ENCODE measurements around the gene FOXO3. TPM values are rescaled to one million over a fixed set of nuclear protein-coding genes. Genes with fewer than 3 reads are reported as not detected.
"Not testable (repeated sequence)": the region's sequence is repeated elsewhere in the genome, so short reads cannot be mapped to it uniquely, and the experiment has no call there.

FOXO3 gene
- total RNA-seq, 1 donor from 2014 or later: 37.3 TPM

GRCh38 chr6:108559097-108559883, 1.4 kb upstream of the FOXO3 start:
- Mint-ChIP-seq H3K4me3 (ENCODE audit: unreplicated experiment) (peak overlapping the region; percentile 90), H3K9me3 (ENCODE audit: unreplicated experiment) (no peaks in the 10 kb centered on the region), H3K27ac (ENCODE audit: unreplicated experiment) (peak overlapping the region; percentile 84), H3K27me3 (ENCODE audit: low read depth, unreplicated experiment) (peaks cover 20% of the 10 kb centered on the region), H3K4me1 (ENCODE audit: low read depth, unreplicated experiment) (peaks cover 10% of the 10 kb centered on the region), H3K36me3 (ENCODE audit: low read depth, unreplicated experiment) (no peaks in the 10 kb centered on the region)
- TF ChIP-seq EZH2 (IDR thresholded peaks at IDR 0.05; ENCODE audit: insufficient read depth, low read length): no peak
- no peak for TF ChIP-seq CTCF (IDR thresholded peaks at IDR 0.05; ENCODE audit: insufficient read depth, low read depth, low read length)
- H3K27ac ChIP-seq (ENCODE audit: low read depth, low read length): peak overlapping the region; percentile 86
- FAIRE-seq (no peak), DNase-seq (ENCODE audit: low read depth) (peak; percentile 70)
- peak overlapping the region; percentile 99 for H3K4me2 ChIP-seq (ENCODE audit: low read length)
- peak overlapping the region; percentile 95 for H3K4me3 ChIP-seq (ENCODE audit: insufficient read depth, low read depth, low read length)
- peaks cover 6% of the 10 kb centered on the region for H3K27me3 ChIP-seq (ENCODE audit: insufficient read depth, low read length)
- no peaks in the 10 kb centered on the region for H3K9me3 ChIP-seq (ENCODE audit: insufficient read depth, low read depth, low read length)
- H4K20me1 ChIP-seq (ENCODE audit: insufficient read depth, low read length): peaks cover 20% of the 10 kb centered on the region
- H3K4me1 ChIP-seq (ENCODE audit: insufficient read depth, low read length): peaks cover 22% of the 10 kb centered on the region
- peak overlapping the region; percentile 91 for H2AFZ ChIP-seq (ENCODE audit: low read depth, low read length)
- peaks cover 25% of the 10 kb centered on the region for H3K79me2 ChIP-seq (ENCODE audit: insufficient read depth, low read length)
- H3K36me3 ChIP-seq (ENCODE audit: insufficient read depth, low read length): no peaks in the 10 kb centered on the region
- peak overlapping the region; percentile 89 for H3K9ac ChIP-seq (ENCODE audit: low read length)

- peak overlapping the region; percentile 86 for H3K27ac ChIP-seq (ENCODE audit: low read depth, low read length)
- TF ChIP-seq EZH2 (IDR thresholded peaks at IDR 0.05; ENCODE audit: insufficient read depth, low read length) (no peak), CTCF (IDR thresholded peaks at IDR 0.05; ENCODE audit: insufficient read depth, low read depth, low read length) (no peak)
- peak; percentile 78 for DNase-seq (ENCODE audit: low read depth)
Observed at GRCh38 chr6:108559884-108560462, 744 bp upstream of the FOXO3 start.

GRCh38 chr6:108561309-108561647, 561 bp downstream of the FOXO3 start:
- H3K27ac ChIP-seq (ENCODE audit: low read depth, low read length): peak overlapping the region; percentile 77
- H3K36me3 ChIP-seq (ENCODE audit: insufficient read depth, low read length); H3K4me3 Mint-ChIP-seq (ENCODE audit: unreplicated experiment); H3K27me3 Mint-ChIP-seq (ENCODE audit: low read depth, unreplicated experiment); H3K9me3 ChIP-seq (ENCODE audit: insufficient read depth, low read depth, low read length); H3K27ac Mint-ChIP-seq (ENCODE audit: unreplicated experiment); H3K27me3 ChIP-seq (ENCODE audit: insufficient read depth, low read length); DNase-seq (ENCODE audit: low read depth); H3K36me3 Mint-ChIP-seq (ENCODE audit: low read depth, unreplicated experiment); H2AFZ ChIP-seq (ENCODE audit: low read depth, low read length); H3K9me3 Mint-ChIP-seq (ENCODE audit: unreplicated experiment); FAIRE-seq: not testable (repeated sequence)
- H3K4me1 ChIP-seq (ENCODE audit: insufficient read depth, low read length): peaks cover 40% of the 10 kb centered on the region
- peaks cover 42% of the 10 kb centered on the region for H3K79me2 ChIP-seq (ENCODE audit: insufficient read depth, low read length)
- peaks cover 26% of the 10 kb centered on the region for H3K4me1 Mint-ChIP-seq (ENCODE audit: low read depth, unreplicated experiment)
- H3K4me3 ChIP-seq (ENCODE audit: insufficient read depth, low read depth, low read length): peak overlapping the region; percentile 95
- H3K4me2 ChIP-seq (ENCODE audit: low read length): peak overlapping the region; percentile 99
- peak overlapping the region; percentile 89 for H3K9ac ChIP-seq (ENCODE audit: low read length)
- H4K20me1 ChIP-seq (ENCODE audit: insufficient read depth, low read length): peaks cover 20% of the 10 kb centered on the region

More at GRCh38 chr6:108559884-108560462, 744 bp upstream of the FOXO3 start:
- Histone ChIP-seq H3K36me3 (ENCODE audit: insufficient read depth, low read length) (no peaks in the 10 kb centered on the region), H3K9ac (ENCODE audit: low read length) (peak overlapping the region; percentile 89), H3K9me3 (ENCODE audit: insufficient read depth, low read depth, low read length) (no peaks in the 10 kb centered on the region), H4K20me1 (ENCODE audit: insufficient read depth, low read length) (peaks cover 20% of the 10 kb centered on the region), H3K79me2 (ENCODE audit: insufficient read depth, low read length) (peaks cover 29% of the 10 kb centered on the region), H3K4me2 (ENCODE audit: low read length) (peak overlapping the region; percentile 99), H2AFZ (ENCODE audit: low read depth, low read length) (peak overlapping the region; percentile 56), H3K27me3 (ENCODE audit: insufficient read depth, low read length) (peaks cover 3% of the 10 kb centered on the region), H3K4me3 (ENCODE audit: insufficient read depth, low read depth, low read length) (peak overlapping the region; percentile 95), H3K4me1 (ENCODE audit: insufficient read depth, low read length) (peaks cover 28% of the 10 kb centered on the region)
- Mint-ChIP-seq H3K27me3 (ENCODE audit: low read depth, unreplicated experiment) (peaks cover 15% of the 10 kb centered on the region), H3K4me1 (ENCODE audit: low read depth, unreplicated experiment) (peaks cover 17% of the 10 kb centered on the region), H3K4me3 (ENCODE audit: unreplicated experiment) (peak overlapping the region; percentile 90), H3K36me3 (ENCODE audit: low read depth, unreplicated experiment) (no peaks in the 10 kb centered on the region), H3K9me3 (ENCODE audit: unreplicated experiment) (no peaks in the 10 kb centered on the region), H3K27ac (ENCODE audit: unreplicated experiment) (peak overlapping the region; percentile 84)
- no peak for FAIRE-seq
